ENCODE results near the gene HRH2. TPM values are rescaled to one million over a fixed set of nuclear protein-coding genes. Genes with fewer than 3 reads are reported as not detected.

Gene HRH2
- total and polyA plus RNA-seq, 2 donors (not counting 1 experiment from before 2014, with no cell fraction given) = 0.03 TPM; not detected in 1

DNA sequence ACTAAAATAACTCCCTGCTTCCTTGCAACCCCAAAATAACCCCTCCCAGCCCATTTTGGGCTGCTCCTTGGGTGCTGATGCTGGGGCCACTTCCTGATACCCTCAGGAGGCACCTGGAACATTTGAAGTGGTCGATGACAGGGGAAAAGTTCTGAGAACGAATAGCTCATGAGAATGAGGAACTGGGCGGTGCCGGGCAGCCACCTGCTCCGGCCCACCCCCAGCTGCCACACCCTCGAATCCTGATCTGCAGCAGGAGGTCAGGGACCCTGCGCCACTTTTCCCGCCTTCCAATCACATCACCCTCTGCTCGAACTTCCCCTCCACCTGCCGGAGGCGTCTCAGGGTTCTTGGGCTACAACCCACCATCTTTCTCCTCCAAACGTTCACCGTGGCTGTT lies 19.7 kb downstream of the HRH2 start:
- Histone ChIP-seq H3K27me3 (ENCODE audit: control insufficient read depth, insufficient read depth, low read length) (no peaks in the 10 kb centered on the region), H3K79me2 (ENCODE audit: control insufficient read depth, insufficient read depth, low read length) (no peaks in the 10 kb centered on the region), H3K4me3 (replicated peaks in 1 of 4; ENCODE audit: control extremely low read depth in 1 of 4, insufficient read depth in 1 of 4, low read depth in 3 of 4, low read length in 4 of 4) (no peak overlapping the region), H4K20me1 (ENCODE audit: control insufficient read depth, extremely low read depth, insufficient read depth, low read length) (no peaks in the 10 kb centered on the region), H3K27ac (ENCODE audit: insufficient read depth, low read length) (no peak overlapping the region), H3K4me1 (ENCODE audit: control insufficient read depth, extremely low read depth, insufficient read depth, low read length) (no peaks in the 10 kb centered on the region), H3K9ac (ENCODE audit: insufficient read depth, low read length) (no peak overlapping the region), H3K4me2 (ENCODE audit: extremely low read depth, insufficient read depth, low read length) (no peak overlapping the region), H2AFZ (ENCODE audit: low read length) (no peak overlapping the region), H3K36me3 (ENCODE audit: control insufficient read depth, insufficient read depth, low read length) (no peaks in the 10 kb centered on the region), H3K9me3 (ENCODE audit: control insufficient read depth, insufficient read depth, low read depth, low read length) (no peaks in the 10 kb centered on the region)
- no peak for DNase-seq (ENCODE audit: low read depth in 2 of 2)
- no peak for TF ChIP-seq CTCF (conservative IDR thresholded peaks at IDR 0.05 in 1 of 2, IDR thresholded peaks at IDR 0.05 in 1 of 2; ENCODE audit: low read depth in 1 of 2, low read length in 2 of 2)
- no peak for TF ChIP-seq EZH2 (IDR thresholded peaks at IDR 0.05; ENCODE audit: low read length, missing control alignments)

- Histone ChIP-seq H3K4me3 (replicated peaks in 1 of 4; ENCODE audit: control extremely low read depth in 1 of 4, insufficient read depth in 1 of 4, low read depth in 3 of 4, low read length in 4 of 4) (no peak overlapping the region), H3K27ac (ENCODE audit: insufficient read depth, low read length) (no peak overlapping the region), H3K9me3 (ENCODE audit: control insufficient read depth, insufficient read depth, low read depth, low read length) (no peaks in the 10 kb centered on the region), H3K27me3 (ENCODE audit: control insufficient read depth, insufficient read depth, low read length) (no peaks in the 10 kb centered on the region), H3K4me1 (ENCODE audit: control insufficient read depth, extremely low read depth, insufficient read depth, low read length) (no peaks in the 10 kb centered on the region), H3K79me2 (ENCODE audit: control insufficient read depth, insufficient read depth, low read length) (no peaks in the 10 kb centered on the region), H3K9ac (ENCODE audit: insufficient read depth, low read length) (no peak overlapping the region), H3K36me3 (ENCODE audit: control insufficient read depth, insufficient read depth, low read length) (no peaks in the 10 kb centered on the region), H4K20me1 (ENCODE audit: control insufficient read depth, extremely low read depth, insufficient read depth, low read length) (no peaks in the 10 kb centered on the region), H2AFZ (ENCODE audit: low read length) (no peak overlapping the region), H3K4me2 (ENCODE audit: extremely low read depth, insufficient read depth, low read length) (no peak overlapping the region)
- no peak for TF ChIP-seq EZH2 (IDR thresholded peaks at IDR 0.05; ENCODE audit: low read length, missing control alignments)
- no peak for TF ChIP-seq CTCF (conservative IDR thresholded peaks at IDR 0.05 in 1 of 2, IDR thresholded peaks at IDR 0.05 in 1 of 2; ENCODE audit: low read depth in 1 of 2, low read length in 2 of 2)
- no peak for DNase-seq (ENCODE audit: low read depth in 2 of 2)
Observed at GRCh38 chr5:175678074-175678473, 20.2 kb downstream of the HRH2 start.

DNA sequence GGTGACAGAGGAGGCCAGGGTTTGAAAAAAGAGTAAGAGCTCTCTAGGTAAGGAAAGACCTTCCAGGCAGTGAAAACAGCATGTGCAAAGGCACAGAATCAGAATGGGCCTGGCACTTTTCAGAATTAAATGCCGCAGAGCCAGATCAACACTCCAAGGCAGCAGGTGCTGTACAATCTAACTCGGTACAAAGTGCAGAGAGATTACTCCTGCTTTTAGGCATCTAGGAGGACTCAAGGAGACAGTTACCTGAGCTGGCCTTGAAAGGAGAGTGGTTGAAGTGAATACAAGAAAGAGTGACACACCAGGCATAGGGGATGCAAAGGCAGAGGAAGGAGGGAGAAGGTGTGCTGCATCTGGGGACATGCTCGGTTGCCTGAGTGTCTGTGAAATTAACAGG lies 21.5 kb downstream of the HRH2 start:
- no peak overlapping the region for H2AFZ ChIP-seq (ENCODE audit: low read length)
- no peaks in the 10 kb centered on the region for H3K36me3 ChIP-seq (ENCODE audit: control insufficient read depth, insufficient read depth, low read length)
- H3K9ac ChIP-seq (ENCODE audit: insufficient read depth, low read length) = no peak overlapping the region
- no peak overlapping the region for H3K4me3 ChIP-seq (replicated peaks in 1 of 4; ENCODE audit: control extremely low read depth in 1 of 4, insufficient read depth in 1 of 4, low read depth in 3 of 4, low read length in 4 of 4)
- H3K27ac ChIP-seq (ENCODE audit: insufficient read depth, low read length) = no peak overlapping the region
- no peaks in the 10 kb centered on the region for H3K9me3 ChIP-seq (ENCODE audit: control insufficient read depth, insufficient read depth, low read depth, low read length)
- TF ChIP-seq CTCF (conservative IDR thresholded peaks at IDR 0.05 in 1 of 2, IDR thresholded peaks at IDR 0.05 in 1 of 2; ENCODE audit: low read depth in 1 of 2, low read length in 2 of 2) = no peak
- no peak for TF ChIP-seq EZH2 (IDR thresholded peaks at IDR 0.05; ENCODE audit: low read length, missing control alignments)
- H3K4me1 ChIP-seq (ENCODE audit: control insufficient read depth, extremely low read depth, insufficient read depth, low read length) = no peaks in the 10 kb centered on the region
- H4K20me1 ChIP-seq (ENCODE audit: control insufficient read depth, extremely low read depth, insufficient read depth, low read length) = no peaks in the 10 kb centered on the region
- H3K4me2 ChIP-seq (ENCODE audit: extremely low read depth, insufficient read depth, low read length) = no peak overlapping the region
- no peak for DNase-seq (ENCODE audit: low read depth in 2 of 2)
- H3K27me3 ChIP-seq (ENCODE audit: control insufficient read depth, insufficient read depth, low read length) = no peaks in the 10 kb centered on the region
- no peaks in the 10 kb centered on the region for H3K79me2 ChIP-seq (ENCODE audit: control insufficient read depth, insufficient read depth, low read length)

Measured in fibroblast of lung (primary cell).